ENCODE measurements around the gene TMEM256. TPM values are rescaled to one million over a fixed set of nuclear protein-coding genes. Genes with fewer than 3 reads are reported as not detected.

The TMEM256 gene
- total RNA-seq, 1 donor from 2014 or later: 45.2 TPM

GRCh38 chr17:7427549-7427948 lies 23.7 kb upstream of the TMEM256 start:
- H3K4me1 ChIP-seq: no peaks in the 10 kb centered on the region
- H3K4me3 ChIP-seq: no peak overlapping the region
- DNase-seq: no peak
- H3K27me3 ChIP-seq: no peaks in the 10 kb centered on the region
- no peaks in the 10 kb centered on the region for H3K9me3 ChIP-seq
- ATAC-seq: no peak
- intact Hi-C loops (cut with DNase I): no loop called here
- no peak overlapping the region for H3K27ac ChIP-seq
- TF ChIP-seq CTCF (IDR thresholded peaks at IDR 0.05): no peak
- H3K36me3 ChIP-seq: no peaks in the 10 kb centered on the region

GRCh38 chr17:7426896-7427489 lies 23.1 kb upstream of the TMEM256 start:
- Histone ChIP-seq H3K27ac (no peak overlapping the region), H3K4me3 (no peak overlapping the region), H3K27me3 (no peaks in the 10 kb centered on the region), H3K36me3 (no peaks in the 10 kb centered on the region), H3K9me3 (no peaks in the 10 kb centered on the region), H3K4me1 (no peaks in the 10 kb centered on the region)
- ATAC-seq (peak; percentile 6), DNase-seq (no peak)
- intact Hi-C loops (cut with DNase I): no loop called here
- no peak for TF ChIP-seq CTCF (IDR thresholded peaks at IDR 0.05)

GRCh38 chr17:7426203-7426863 lies 22.4 kb upstream of the TMEM256 start:
- TF ChIP-seq CTCF (IDR thresholded peaks at IDR 0.05): no peak

GRCh38 chr17:7425756-7426155 lies 21.9 kb upstream of the TMEM256 start:
- TF ChIP-seq CTCF (IDR thresholded peaks at IDR 0.05): no peak
- Histone ChIP-seq H3K27ac (no peak overlapping the region), H3K36me3 (no peaks in the 10 kb centered on the region), H3K9me3 (no peaks in the 10 kb centered on the region), H3K27me3 (no peaks in the 10 kb centered on the region), H3K4me1 (no peaks in the 10 kb centered on the region), H3K4me3 (no peak overlapping the region)
- intact Hi-C loops (cut with DNase I): no loop called here
- DNase-seq (no peak), ATAC-seq (no peak)

More at GRCh38 chr17:7426203-7426863, 22.4 kb upstream of the TMEM256 start:
- no peaks in the 10 kb centered on the region for H3K9me3 ChIP-seq
- ATAC-seq: peak; percentile 4
- H3K4me3 ChIP-seq: no peak overlapping the region
- H3K4me1 ChIP-seq: no peaks in the 10 kb centered on the region
- intact Hi-C loops (cut with DNase I): no loop called here
- no peak overlapping the region for H3K27ac ChIP-seq
- no peaks in the 10 kb centered on the region for H3K27me3 ChIP-seq
- no peak for DNase-seq
- no peaks in the 10 kb centered on the region for H3K36me3 ChIP-seq

GRCh38 chr17:7425316-7425715 lies 21.4 kb upstream of the TMEM256 start, which contains the start of gene SPEM2:
TSS of gene SPEM2 (plus strand) at chr17:7425616. CDS start at chr17:7425689, 73 bp downstream.
- Histone ChIP-seq H3K4me1 (no peaks in the 10 kb centered on the region), H3K27ac (no peak within 1 kb of the TSS), H3K36me3 (no peaks in the 10 kb centered on the region), H3K27me3 (no peaks in the 10 kb centered on the region), H3K9me3 (no peaks in the 10 kb centered on the region), H3K4me3 (no peak within 1 kb of the TSS)
- DNase-seq (no peak), ATAC-seq (no peak)
- intact Hi-C loops (cut with DNase I): no loop called here
- TF ChIP-seq CTCF (IDR thresholded peaks at IDR 0.05): no peak
